AG04450 (cell line): ENCODE data around the gene EBF3. TPM values are rescaled to one million over a fixed set of nuclear protein-coding genes. Genes with fewer than 3 reads are reported as not detected.

Experiments used
- CTCF ChIA-PET: fragments of 300-600, 350-600 bp; formaldehyde crosslinking; extraction: SDS; loops from one replicate; lab custom pipeline; 2022; ENCODE audit warnings: antibody characterized with exemption, inconsistent platforms; lab: Charles Lee
- POLR2A ChIA-PET: fragments of 350-600 bp; formaldehyde crosslinking; extraction: SDS; loops from one replicate; lab custom pipeline; 2021; ENCODE audit warnings: antibody characterized with exemption, inconsistent platforms; lab: Yijun Ruan, JAX
- DNase-seq: peaks from one replicate; pipeline ENCODE4 v3.0.0-alpha.2; 2011; ENCODE audit warnings: low read depth, low spot score
- H3K27ac ChIP-seq: one replicate; pipeline ENCODE4 v1.5.1; 2012; ENCODE audit warnings: low read depth, low read length, control low read depth
- H3K27me3 ChIP-seq: one replicate; pipeline ENCODE4 v1.6.0; 2012; ENCODE audit warnings: low read length; ENCODE audit not compliant: control insufficient read depth, insufficient read depth
- H3K4me3 ChIP-seq: 2 replicates; pipeline ENCODE4 v1.5.1; 2011; ENCODE audit warnings: mild to moderate bottlenecking, low read depth, low read length, control low read depth
- H3K9me3 ChIP-seq: 2 replicates; pipeline ENCODE4 v1.5.1; 2012; ENCODE audit warnings: low read length; ENCODE audit not compliant: control insufficient read depth, insufficient read depth
- polyA plus RNA-seq: library from polyadenylated mRNA; depleted of rRNA; stranded (reverse); fragments of >200 nt; gene quantifications from 2 replicates; pipeline ENCODE4 v1.2.3, GENCODE V29; 2011
- TF ChIP-seq, protein P1 (sequence below): IDR thresholded peaks from 2 replicates; pipeline ENCODE4 v1.5.1; 2011; ENCODE audit warnings: low read depth, low read length, control low read depth, inconsistent platforms

EBF3 gene
- polyA plus RNA-seq, 1 experiment = 0.01 TPM

DNA sequence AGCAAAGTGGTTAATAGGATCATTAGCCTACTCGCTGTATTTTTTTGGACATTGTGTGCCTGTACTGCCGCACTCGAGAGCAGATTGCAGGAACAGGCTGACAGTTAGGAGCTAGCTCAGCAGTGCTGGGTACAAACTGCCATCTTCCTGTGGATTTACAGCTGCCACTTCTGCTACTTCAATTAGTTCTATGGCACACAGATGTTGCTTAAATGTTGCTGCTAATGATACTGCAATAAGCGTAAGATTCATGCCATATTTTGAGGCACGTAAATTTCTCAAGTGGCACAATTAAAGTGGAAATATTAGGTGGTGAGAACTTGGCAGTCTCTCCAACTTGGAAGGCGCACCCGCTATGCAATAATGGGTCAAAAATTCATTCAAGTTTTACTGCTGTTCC, 171.9 kb downstream of the EBF3 start:
- no peak for DNase-seq
- TF ChIP-seq, protein P1, sequence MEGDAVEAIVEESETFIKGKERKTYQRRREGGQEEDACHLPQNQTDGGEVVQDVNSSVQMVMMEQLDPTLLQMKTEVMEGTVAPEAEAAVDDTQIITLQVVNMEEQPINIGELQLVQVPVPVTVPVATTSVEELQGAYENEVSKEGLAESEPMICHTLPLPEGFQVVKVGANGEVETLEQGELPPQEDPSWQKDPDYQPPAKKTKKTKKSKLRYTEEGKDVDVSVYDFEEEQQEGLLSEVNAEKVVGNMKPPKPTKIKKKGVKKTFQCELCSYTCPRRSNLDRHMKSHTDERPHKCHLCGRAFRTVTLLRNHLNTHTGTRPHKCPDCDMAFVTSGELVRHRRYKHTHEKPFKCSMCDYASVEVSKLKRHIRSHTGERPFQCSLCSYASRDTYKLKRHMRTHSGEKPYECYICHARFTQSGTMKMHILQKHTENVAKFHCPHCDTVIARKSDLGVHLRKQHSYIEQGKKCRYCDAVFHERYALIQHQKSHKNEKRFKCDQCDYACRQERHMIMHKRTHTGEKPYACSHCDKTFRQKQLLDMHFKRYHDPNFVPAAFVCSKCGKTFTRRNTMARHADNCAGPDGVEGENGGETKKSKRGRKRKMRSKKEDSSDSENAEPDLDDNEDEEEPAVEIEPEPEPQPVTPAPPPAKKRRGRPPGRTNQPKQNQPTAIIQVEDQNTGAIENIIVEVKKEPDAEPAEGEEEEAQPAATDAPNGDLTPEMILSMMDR = no peak
- Histone ChIP-seq H3K9me3 (peaks cover 60% of the 10 kb centered on the region), H3K27ac (no peak overlapping the region), H3K27me3 (no peaks in the 10 kb centered on the region), H3K4me3 (no peak overlapping the region)
- CTCF ChIA-PET = no interaction called here
- POLR2A ChIA-PET = no interaction called here

DNA sequence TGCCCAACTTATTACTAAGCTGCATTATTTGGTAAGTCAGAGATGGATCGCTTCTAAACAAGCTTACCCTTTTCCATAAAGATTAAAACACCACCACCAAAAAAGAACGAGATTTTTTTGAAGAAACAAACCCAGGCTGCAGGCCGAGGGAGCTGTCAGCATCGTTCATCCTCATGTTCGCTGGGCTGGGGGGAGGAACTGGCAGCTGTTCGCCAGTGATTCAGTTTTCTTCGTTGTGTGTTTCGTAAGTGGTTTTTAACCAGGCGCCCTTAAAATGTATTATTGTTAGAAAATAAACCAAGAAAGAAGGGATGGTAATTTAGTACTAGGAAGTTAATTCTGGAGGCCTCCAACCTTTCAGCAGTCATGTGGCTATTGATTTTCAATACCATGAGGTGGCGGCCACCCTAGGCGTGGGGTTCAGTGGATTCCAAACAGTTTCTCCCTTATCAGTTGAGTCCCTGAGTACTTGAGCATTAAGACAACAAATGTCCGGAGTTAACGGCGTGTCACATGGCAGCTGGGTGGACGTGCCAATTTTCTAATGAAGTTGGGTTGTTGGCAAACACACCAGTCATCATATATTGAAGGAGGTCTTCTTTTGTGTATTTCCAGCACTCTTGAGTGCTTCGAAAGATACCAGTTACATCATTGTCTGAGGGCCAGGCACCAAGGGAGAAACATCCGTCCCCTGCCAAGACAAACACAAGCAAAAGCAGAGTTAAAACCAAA, 173.2 kb downstream of the EBF3 start:
- DNase-seq = no peak
- TF ChIP-seq, protein P1 = no peak
- no peak overlapping the region for H3K27ac ChIP-seq
- CTCF ChIA-PET = no interaction called here
- H3K9me3 ChIP-seq = peaks cover 59% of the 10 kb centered on the region
- H3K4me3 ChIP-seq = no peak overlapping the region
- H3K27me3 ChIP-seq = no peaks in the 10 kb centered on the region
- POLR2A ChIA-PET = no interaction called here

DNA sequence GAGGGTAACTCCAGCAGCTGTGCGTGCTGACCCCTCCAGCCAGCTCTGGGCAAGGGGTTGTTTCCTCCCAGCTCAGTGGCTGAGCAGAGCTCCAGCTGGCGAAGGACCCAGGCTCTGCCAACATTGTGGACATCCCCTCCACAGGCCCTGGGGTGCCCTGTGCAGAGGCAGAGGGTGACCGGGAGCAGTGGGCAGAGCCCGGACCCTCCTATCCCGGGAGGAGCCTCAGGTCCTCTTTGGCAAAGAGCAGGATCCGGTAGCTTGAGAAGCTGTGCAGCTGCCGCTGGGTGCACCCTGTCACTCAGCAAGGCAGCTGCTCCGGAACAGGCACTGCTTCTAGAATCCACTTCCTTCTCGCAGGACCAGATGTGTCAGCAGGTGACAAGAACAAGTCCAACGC, 175.9 kb downstream of the EBF3 start:
- ChIA-PET CTCF (no interaction called here), POLR2A (no interaction called here)
- no peak for DNase-seq
- no peak overlapping the region for H3K4me3 ChIP-seq
- peaks cover 55% of the 10 kb centered on the region for H3K9me3 ChIP-seq
- TF ChIP-seq, protein P1 = no peak
- no peak overlapping the region for H3K27ac ChIP-seq
- no peaks in the 10 kb centered on the region for H3K27me3 ChIP-seq

GRCh38 chr10:129787557-129787956, 176.5 kb downstream of the EBF3 start:
- H3K27me3 ChIP-seq = no peaks in the 10 kb centered on the region
- H3K9me3 ChIP-seq = peaks cover 51% of the 10 kb centered on the region
- ChIA-PET POLR2A (no interaction called here), CTCF (no interaction called here)
- DNase-seq = no peak
- no peak overlapping the region for H3K4me3 ChIP-seq
- TF ChIP-seq, protein P1 = no peak
- H3K27ac ChIP-seq = no peak overlapping the region

- peaks cover 59% of the 10 kb centered on the region for H3K9me3 ChIP-seq
- H3K27ac ChIP-seq = no peak overlapping the region
- no peaks in the 10 kb centered on the region for H3K27me3 ChIP-seq
- no peak overlapping the region for H3K4me3 ChIP-seq
- TF ChIP-seq, protein P1 = no peak
- ChIA-PET CTCF (interaction anchor here (0.6 kb wide), 1 partner anchor 116 kb away, joined by 4 read pairs; no protein-coding TSS in a partner anchor), POLR2A (no interaction called here)
- no peak for DNase-seq
Measured at GRCh38 chr10:129786216-129786615, 177.9 kb downstream of the EBF3 start.
